H9 (cell line): ENCODE data around the gene TRIM65. TPM values are rescaled to one million over a fixed set of nuclear protein-coding genes. Genes with fewer than 3 reads are reported as not detected.
A peak's percentile ranks its signal among the peaks of the same experiment; 100 is the strongest.

ENCODE experiments used
- DNase-seq: peaks from one replicate; pipeline ENCODE4 v3.0.0-alpha.2; 2017
- H2AFZ ChIP-seq: one replicate; pipeline ENCODE4 v1.6.1; 2013; ENCODE audit warnings: mild to moderate bottlenecking, low read length, control low read depth, moderate library complexity
- H2AK5ac ChIP-seq: 2 replicates; pipeline ENCODE4 v1.6.1; 2013; ENCODE audit warnings: low read length, control low read depth, mixed read lengths; ENCODE audit not compliant: insufficient read length
- H2BK120ac ChIP-seq: one replicate; pipeline ENCODE4 v1.6.1; 2013; ENCODE audit warnings: low read depth, mild to moderate bottlenecking, low read length, control low read depth, inconsistent platforms; ENCODE audit not compliant: poor library complexity, severe bottlenecking
- H2BK12ac ChIP-seq: 2 replicates; pipeline ENCODE4 v1.6.1; 2013; ENCODE audit warnings: low read length, control low read depth, mixed read lengths, low read depth; ENCODE audit not compliant: insufficient read length
- H2BK15ac ChIP-seq: 2 replicates; pipeline ENCODE4 v1.6.1; 2013; ENCODE audit warnings: low read depth, low read length, control low read depth
- H2BK20ac ChIP-seq: one replicate; pipeline ENCODE4 v1.6.1; 2013; ENCODE audit warnings: low read depth, mild to moderate bottlenecking, low read length, control low read depth, inconsistent platforms; ENCODE audit not compliant: poor library complexity, severe bottlenecking
- H2BK5ac ChIP-seq: 2 replicates; pipeline ENCODE4 v1.6.1; 2013; ENCODE audit warnings: low read length, control low read depth, mixed read lengths; ENCODE audit not compliant: insufficient read length
- H3K14ac ChIP-seq: 2 replicates; pipeline ENCODE4 v1.6.1; 2013; ENCODE audit warnings: low read length, control low read depth; ENCODE audit not compliant: insufficient read depth
- H3K18ac ChIP-seq: 2 replicates; pipeline ENCODE4 v1.6.1; 2013; ENCODE audit warnings: low read depth, mild to moderate bottlenecking, mixed read lengths, low read length, control low read depth; ENCODE audit not compliant: insufficient read length
- H3K23ac ChIP-seq: 2 replicates; pipeline ENCODE4 v1.6.1; 2013; ENCODE audit warnings: low read length, control low read depth, mixed read lengths, low read depth; ENCODE audit not compliant: insufficient read length
- H3K23me2 ChIP-seq: 2 replicates; pipeline ENCODE4 v1.6.1; 2013; ENCODE audit warnings: low read depth, mild to moderate bottlenecking, mixed read lengths, low read length, control low read depth; ENCODE audit not compliant: insufficient read length, poor library complexity, severe bottlenecking
- H3K27ac ChIP-seq: 2 replicates; pipeline ENCODE4 v1.5.1; 2013; ENCODE audit warnings: low read length, control low read depth, mixed read lengths, low read depth; ENCODE audit not compliant: insufficient read length
- H3K27me3 ChIP-seq: 2 replicates; pipeline ENCODE4 v1.6.1; 2013; ENCODE audit warnings: low read length, control low read depth, inconsistent platforms; ENCODE audit not compliant: insufficient read depth
- H3K4ac ChIP-seq: 2 replicates; pipeline ENCODE4 v1.6.1; 2013; ENCODE audit warnings: low read depth, mild to moderate bottlenecking, control low read depth, inconsistent platforms, low read length, moderate library complexity
- H3K4me1 ChIP-seq: 2 replicates; pipeline ENCODE4 v1.6.1; 2013; ENCODE audit warnings: low read length, control low read depth, inconsistent platforms; ENCODE audit not compliant: insufficient read depth
- H3K4me2 ChIP-seq: 2 replicates; pipeline ENCODE4 v1.6.1; 2013; ENCODE audit warnings: low read length, control low read depth, mixed read lengths; ENCODE audit not compliant: insufficient read length, insufficient read depth
- H3K56ac ChIP-seq: 2 replicates; pipeline ENCODE4 v1.6.1; 2013; ENCODE audit warnings: low read depth, mild to moderate bottlenecking, mixed read lengths, low read length, control low read depth; ENCODE audit not compliant: insufficient read length
- H3K79me1 ChIP-seq: 2 replicates; pipeline ENCODE4 v1.6.1; 2013; ENCODE audit warnings: low read depth, mild to moderate bottlenecking, moderate library complexity, low read length, control low read depth, inconsistent platforms; ENCODE audit not compliant: insufficient read depth, poor library complexity, severe bottlenecking
- H3K79me2 ChIP-seq: 2 replicates; pipeline ENCODE4 v1.6.1; 2013; ENCODE audit warnings: low read length, control low read depth, inconsistent platforms; ENCODE audit not compliant: insufficient read depth
- H3K9ac ChIP-seq: 2 replicates; pipeline ENCODE4 v1.6.1; 2013; ENCODE audit warnings: low read length, control low read depth, mixed read lengths; ENCODE audit not compliant: insufficient read length; ENCODE audit errors: extremely low read depth
- H3K9me3 ChIP-seq: one replicate; pipeline ENCODE4 v1.6.1; 2013; ENCODE audit warnings: low read depth, low read length, inconsistent platforms; ENCODE audit not compliant: control insufficient read depth
- H3T11ph ChIP-seq: one replicate; pipeline ENCODE4 v1.6.1; 2013; ENCODE audit warnings: mild to moderate bottlenecking, low read length, control low read depth, inconsistent platforms
- H4K20me1 ChIP-seq: one replicate; pipeline ENCODE4 v1.6.1; 2013; ENCODE audit not compliant: control insufficient read depth, insufficient read length, insufficient read depth
- H4K5ac ChIP-seq: 2 replicates; pipeline ENCODE4 v1.6.1; 2013; ENCODE audit warnings: low read depth, mild to moderate bottlenecking, mixed read lengths, low read length, control low read depth; ENCODE audit not compliant: insufficient read length
- H4K8ac ChIP-seq: replicated peaks from 2 replicates; pipeline ENCODE4 v1.6.1; 2013; ENCODE audit warnings: low read length, control low read depth, mixed read lengths, low read depth; ENCODE audit not compliant: insufficient read length
- H4K91ac ChIP-seq: 2 replicates; pipeline ENCODE4 v1.6.1; 2013; ENCODE audit warnings: low read depth, mild to moderate bottlenecking, moderate library complexity, mixed read lengths, low read length, control low read depth; ENCODE audit not compliant: insufficient read length
- H3K27ac Mint-ChIP-seq, 3 experiments: 2 replicates in 2 of 3; 3 replicates in 1 of 3; pipeline ENCODE4 v1.8.0; 2020 to 2021; ENCODE audit warnings: mixed read lengths in 3 of 3, mild to moderate bottlenecking in 1 of 3, moderate library complexity in 1 of 3
- H3K27me3 Mint-ChIP-seq: 2 replicates; pipeline ENCODE4 v1.8.0; 2021; ENCODE audit warnings: low read depth, mild to moderate bottlenecking, moderate library complexity, mixed read lengths
- H3K36me3 Mint-ChIP-seq, 3 experiments: 2 replicates in 2 of 3; 3 replicates in 1 of 3; pipeline ENCODE4 v1.8.0; 2020 to 2021; ENCODE audit warnings: low read depth in 3 of 3, mixed read lengths in 3 of 3; ENCODE audit not compliant: insufficient read depth in 1 of 3
- H3K4me1 Mint-ChIP-seq, 2 experiments: 2 replicates each; pipeline ENCODE4 v1.8.0; 2020; ENCODE audit warnings: mixed read lengths in 2 of 2
- H3K4me3 Mint-ChIP-seq, 2 experiments: 2 replicates in 1 of 2; 3 replicates in 1 of 2; pipeline ENCODE4 v1.8.0; 2020 to 2021; ENCODE audit warnings: mild to moderate bottlenecking in 2 of 2, mixed read lengths in 2 of 2, moderate library complexity in 1 of 2
- H3K9me3 Mint-ChIP-seq, 2 experiments: 2 replicates in 1 of 2; 3 replicates in 1 of 2; pipeline ENCODE4 v1.8.0; 2020; ENCODE audit warnings: mild to moderate bottlenecking in 2 of 2, mixed read lengths in 2 of 2, moderate library complexity in 1 of 2
- WGBS: extraction: QIAGEN DNeasy Blood & Tissue Kit; methylation state at CpG from one replicate; pipeline ENCODE4 v1.1.7; 2013; ENCODE audit warnings: missing lambda C conversion rate, low lambda C conversion rate, mixed read lengths; ENCODE audit not compliant: insufficient read length; ENCODE audit errors: extremely low coverage; 5-methylcytosine and 5-hydroxymethylcytosine counted together
- total RNA-seq: library from RNA; stranded (reverse); gene quantifications from 2 replicates; pipeline ENCODE4 v1.2.1, GENCODE V29; 2021
- TF ChIP-seq, protein P1 (sequence below): fragments of 200-600 bp; sonication (generic); conservative IDR thresholded peaks from 3 replicates; pipeline ENCODE4 v1.8.0; 2021; ENCODE audit warnings: antibody characterized with exemption, mild to moderate bottlenecking

The TRIM65 gene
- total RNA-seq, 1 experiment from 2014 or later, result 34.1 TPM

DNA sequence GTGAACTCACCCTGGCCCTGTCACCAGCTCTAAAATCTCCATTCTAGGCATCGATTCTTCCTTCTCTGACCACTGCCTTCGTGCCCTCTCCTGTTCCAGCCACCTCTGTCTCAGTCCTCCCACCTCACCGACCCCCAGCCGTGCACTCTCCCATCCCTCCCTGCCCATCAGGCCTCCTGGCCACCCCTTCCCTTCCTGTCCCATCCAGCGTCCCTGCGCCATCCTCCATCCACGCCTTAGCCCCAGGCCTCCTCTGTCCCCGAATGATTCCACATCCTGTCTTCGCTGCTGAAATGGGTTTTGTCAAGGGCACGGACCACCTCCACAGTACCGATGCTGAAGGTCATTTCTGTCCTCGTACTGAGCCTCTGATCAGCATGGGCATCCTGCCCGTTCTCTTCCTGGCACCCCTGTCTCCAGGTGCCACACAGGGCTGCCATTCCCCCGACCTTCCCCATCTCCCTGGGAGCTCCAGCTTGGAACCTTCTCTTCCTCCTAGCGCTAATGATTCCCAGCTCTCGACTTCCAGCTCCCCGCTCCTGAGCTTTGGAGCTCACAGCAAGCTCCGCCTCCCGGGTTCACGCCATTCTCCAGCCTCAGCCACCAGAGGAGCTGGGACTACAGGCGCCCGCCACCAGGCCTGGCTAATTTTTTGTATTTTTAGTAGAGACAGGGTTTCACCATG, 2.6 kb downstream of the TRIM65 start:
- H2BK120ac ChIP-seq, result no peak overlapping the region
- no peak overlapping the region for H2BK5ac ChIP-seq
- H3K56ac ChIP-seq, result no peak overlapping the region
- no peak overlapping the region for H3K18ac ChIP-seq
- no CpG with 5 or more reads among the region's 22 CpGs for WGBS
- no peaks in the 10 kb centered on the region for H3K27me3 ChIP-seq
- H3K79me2 ChIP-seq, result no peaks in the 10 kb centered on the region
- TF ChIP-seq, protein P1, sequence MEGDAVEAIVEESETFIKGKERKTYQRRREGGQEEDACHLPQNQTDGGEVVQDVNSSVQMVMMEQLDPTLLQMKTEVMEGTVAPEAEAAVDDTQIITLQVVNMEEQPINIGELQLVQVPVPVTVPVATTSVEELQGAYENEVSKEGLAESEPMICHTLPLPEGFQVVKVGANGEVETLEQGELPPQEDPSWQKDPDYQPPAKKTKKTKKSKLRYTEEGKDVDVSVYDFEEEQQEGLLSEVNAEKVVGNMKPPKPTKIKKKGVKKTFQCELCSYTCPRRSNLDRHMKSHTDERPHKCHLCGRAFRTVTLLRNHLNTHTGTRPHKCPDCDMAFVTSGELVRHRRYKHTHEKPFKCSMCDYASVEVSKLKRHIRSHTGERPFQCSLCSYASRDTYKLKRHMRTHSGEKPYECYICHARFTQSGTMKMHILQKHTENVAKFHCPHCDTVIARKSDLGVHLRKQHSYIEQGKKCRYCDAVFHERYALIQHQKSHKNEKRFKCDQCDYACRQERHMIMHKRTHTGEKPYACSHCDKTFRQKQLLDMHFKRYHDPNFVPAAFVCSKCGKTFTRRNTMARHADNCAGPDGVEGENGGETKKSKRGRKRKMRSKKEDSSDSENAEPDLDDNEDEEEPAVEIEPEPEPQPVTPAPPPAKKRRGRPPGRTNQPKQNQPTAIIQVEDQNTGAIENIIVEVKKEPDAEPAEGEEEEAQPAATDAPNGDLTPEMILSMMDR, result no peak
- no peak overlapping the region for H2BK15ac ChIP-seq
- no peak overlapping the region for H4K8ac ChIP-seq
- no peak overlapping the region for H3K9ac ChIP-seq
- peak overlapping the region; percentile 24 to 79 (median 71); a peak in 5 of 7 replicates for H3K27ac Mint-ChIP-seq
- no peak overlapping the region for H3T11ph ChIP-seq
- H3K27me3 Mint-ChIP-seq, result no peaks in the 10 kb centered on the region; the same call in 1 of the 2 replicates
- H3K4me1 ChIP-seq, result no peaks in the 10 kb centered on the region; the same call in 1 of the 2 replicates
- no peak overlapping the region for H2AFZ ChIP-seq
- peaks cover 25 to 28% of the 10 kb centered on the region in 2 experiments for H3K4me1 Mint-ChIP-seq
- H3K14ac ChIP-seq, result no peak overlapping the region
- no peak overlapping the region for H3K4ac ChIP-seq
- H2BK20ac ChIP-seq, result no peak overlapping the region
- peaks cover 8% of the 10 kb centered on the region for H3K23me2 ChIP-seq
- peak overlapping the region in 1 of 2 experiments; percentile 33; a peak in 2 of 5 replicates for H3K4me3 Mint-ChIP-seq
- H4K20me1 ChIP-seq, result no peaks in the 10 kb centered on the region
- no peaks in the 10 kb centered on the region for H3K79me1 ChIP-seq
- no peak overlapping the region for H2AK5ac ChIP-seq
- H3K27ac ChIP-seq, result no peak overlapping the region
- DNase-seq, result peak; percentile 75
- peaks cover 14 to 41% (median 31%) of the 10 kb centered on the region in 3 experiments for H3K36me3 Mint-ChIP-seq
- no peak overlapping the region for H3K4me2 ChIP-seq
- H4K5ac ChIP-seq, result no peak overlapping the region
- H3K9me3 ChIP-seq, result no peaks in the 10 kb centered on the region
- H4K91ac ChIP-seq, result no peak overlapping the region
- no peak overlapping the region for H2BK12ac ChIP-seq
- no peaks in the 10 kb centered on the region for H3K9me3 Mint-ChIP-seq
- H3K23ac ChIP-seq, result no peak overlapping the region
